Lower lobe of right lung (tissue), 2 donors: ENCODE measurements around the gene SLC6A11. TPM values are rescaled to one million over a fixed set of nuclear protein-coding genes. Genes with fewer than 3 reads are reported as not detected.

Experiments used
- ATAC-seq, 2 donors: fragments of 200-7000 bp; cut with Tn5 transposase; one replicate each; pipeline ENCODE4 v1.9.1; 2020 to 2022; ENCODE audit warnings: mild to moderate bottlenecking in 2 of 2, moderate library complexity in 2 of 2
- DNase-seq: peaks from one replicate; pipeline ENCODE4 v3.0.0-alpha.2; 2020
- H3K27ac ChIP-seq: fragments of 200-600 bp; one replicate; pipeline ENCODE4 v1.8.0; 2022
- H3K27me3 ChIP-seq: fragments of 200-600 bp; one replicate; pipeline ENCODE4 v1.8.0; 2022; ENCODE audit warnings: low read depth
- H3K36me3 ChIP-seq: fragments of 200-600 bp; one replicate; pipeline ENCODE4 v1.8.0; 2022; ENCODE audit warnings: mild to moderate bottlenecking
- H3K4me1 ChIP-seq: fragments of 200-600 bp; one replicate; pipeline ENCODE4 v1.8.0; 2022
- H3K4me3 ChIP-seq: fragments of 200-600 bp; one replicate; pipeline ENCODE4 v1.8.0; 2022; ENCODE audit warnings: mild to moderate bottlenecking
- H3K9me3 ChIP-seq: fragments of 200-600 bp; one replicate; pipeline ENCODE4 v1.8.0; 2022
- intact Hi-C: fragments of 100-400 bp; cut with DNase I; formaldehyde crosslinking; loops from one replicate; pipeline ENCODE4 v1.11.0; 2022
- total RNA-seq: library from RNA; stranded (reverse); fragmentation: NEBNext Ultra II Directional; extraction: Animal tissue kit (Norgen Biotek cat#: 25700); gene quantifications from one replicate; pipeline ENCODE4 v1.2.1, GENCODE V29; 2021
- TF ChIP-seq, protein P1 (sequence below): fragments of 200-600 bp; IDR thresholded peaks from one replicate; pipeline ENCODE4 v1.8.0; 2022; ENCODE audit warnings: antibody characterized with exemption, mild to moderate bottlenecking
- donor health status: DM: no; HTN: yes; CAD: no; lungs with severe emphysema.

The SLC6A11 gene
- total RNA-seq, 1 donor from 2014 or later, result not detected

DNA sequence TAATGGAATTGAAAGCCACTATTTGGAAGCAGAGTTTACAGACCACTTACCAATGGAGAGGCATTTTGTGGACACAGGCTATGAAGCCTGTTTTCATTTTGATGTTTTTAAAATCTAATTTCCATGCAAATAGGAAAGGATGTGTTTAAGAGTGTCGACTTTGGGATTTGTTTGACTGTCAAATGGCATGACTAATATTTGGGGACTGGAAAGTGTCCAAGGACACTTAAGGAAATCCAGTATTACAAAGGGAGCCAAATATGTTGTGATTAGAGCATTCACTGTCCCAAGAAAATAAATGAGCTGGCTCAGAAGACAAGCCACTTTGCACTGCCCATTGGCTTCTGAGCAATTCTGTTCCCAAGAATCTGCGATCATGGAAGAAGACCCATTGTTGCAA, 34.0 kb upstream of the SLC6A11 start:
- Histone ChIP-seq H3K4me3 (no peak overlapping the region), H3K27ac (no peak overlapping the region), H3K36me3 (no peaks in the 10 kb centered on the region), H3K27me3 (peaks cover 21% of the 10 kb centered on the region), H3K4me1 (no peaks in the 10 kb centered on the region), H3K9me3 (no peaks in the 10 kb centered on the region)
- TF ChIP-seq, protein P1, sequence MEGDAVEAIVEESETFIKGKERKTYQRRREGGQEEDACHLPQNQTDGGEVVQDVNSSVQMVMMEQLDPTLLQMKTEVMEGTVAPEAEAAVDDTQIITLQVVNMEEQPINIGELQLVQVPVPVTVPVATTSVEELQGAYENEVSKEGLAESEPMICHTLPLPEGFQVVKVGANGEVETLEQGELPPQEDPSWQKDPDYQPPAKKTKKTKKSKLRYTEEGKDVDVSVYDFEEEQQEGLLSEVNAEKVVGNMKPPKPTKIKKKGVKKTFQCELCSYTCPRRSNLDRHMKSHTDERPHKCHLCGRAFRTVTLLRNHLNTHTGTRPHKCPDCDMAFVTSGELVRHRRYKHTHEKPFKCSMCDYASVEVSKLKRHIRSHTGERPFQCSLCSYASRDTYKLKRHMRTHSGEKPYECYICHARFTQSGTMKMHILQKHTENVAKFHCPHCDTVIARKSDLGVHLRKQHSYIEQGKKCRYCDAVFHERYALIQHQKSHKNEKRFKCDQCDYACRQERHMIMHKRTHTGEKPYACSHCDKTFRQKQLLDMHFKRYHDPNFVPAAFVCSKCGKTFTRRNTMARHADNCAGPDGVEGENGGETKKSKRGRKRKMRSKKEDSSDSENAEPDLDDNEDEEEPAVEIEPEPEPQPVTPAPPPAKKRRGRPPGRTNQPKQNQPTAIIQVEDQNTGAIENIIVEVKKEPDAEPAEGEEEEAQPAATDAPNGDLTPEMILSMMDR, result no peak
- intact Hi-C loops, result no loop called here
- DNase-seq (no peak), ATAC-seq (no peak)

DNA sequence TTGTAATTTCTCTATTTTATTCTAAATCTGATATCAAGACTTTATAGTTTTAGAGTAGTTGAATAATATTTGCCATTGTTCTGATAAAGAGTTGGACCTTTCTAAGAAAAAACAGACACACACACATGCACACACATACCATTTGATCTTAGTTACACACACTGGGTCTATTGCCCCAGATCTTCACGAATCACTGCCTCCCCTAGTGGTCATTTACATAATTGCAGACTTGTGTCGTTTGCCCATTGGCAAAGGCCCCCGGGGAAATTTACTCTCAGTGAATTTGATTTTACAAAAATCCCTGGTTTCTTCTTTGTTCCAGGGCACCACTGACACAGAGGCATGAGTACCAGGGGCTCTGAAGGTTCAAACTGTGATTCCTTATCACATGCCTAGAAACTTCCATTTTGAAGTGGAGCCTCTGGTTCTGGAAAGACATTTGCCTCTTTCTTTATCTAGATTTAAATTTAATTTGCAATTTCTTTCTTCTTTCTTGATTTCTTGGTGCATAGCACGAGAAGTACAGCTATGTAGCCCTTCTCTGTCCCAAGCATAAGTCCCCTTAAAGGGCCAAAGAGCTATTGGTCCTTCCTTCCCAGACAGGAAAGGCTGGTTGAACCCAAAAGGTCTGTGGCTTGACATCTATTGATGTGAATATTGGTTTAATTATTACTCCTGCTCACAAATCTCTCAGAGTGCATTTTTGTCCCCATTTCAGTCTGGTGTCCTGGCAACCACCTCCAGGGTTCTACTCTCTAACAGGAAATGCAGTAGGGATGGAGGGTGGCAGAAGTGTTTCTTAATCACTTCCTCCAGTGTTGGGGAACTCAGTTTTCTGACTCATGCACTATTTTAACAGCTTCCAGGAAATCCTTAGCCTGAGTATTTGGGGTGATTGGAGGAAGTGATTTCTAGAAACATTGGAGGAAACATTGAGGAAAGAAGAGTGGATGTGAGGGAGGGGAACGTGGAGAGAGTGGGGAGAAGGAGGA, 32.4 kb upstream of the SLC6A11 start:
- Histone ChIP-seq H3K27me3 (peaks cover 22% of the 10 kb centered on the region), H3K4me3 (no peak overlapping the region), H3K36me3 (no peaks in the 10 kb centered on the region), H3K4me1 (no peaks in the 10 kb centered on the region), H3K9me3 (no peaks in the 10 kb centered on the region), H3K27ac (no peak overlapping the region)
- TF ChIP-seq, protein P1, result peak; percentile 74
- intact Hi-C loops, result no loop called here
- no peak for DNase-seq
- ATAC-seq, result peak; percentile 52 to 63

DNA sequence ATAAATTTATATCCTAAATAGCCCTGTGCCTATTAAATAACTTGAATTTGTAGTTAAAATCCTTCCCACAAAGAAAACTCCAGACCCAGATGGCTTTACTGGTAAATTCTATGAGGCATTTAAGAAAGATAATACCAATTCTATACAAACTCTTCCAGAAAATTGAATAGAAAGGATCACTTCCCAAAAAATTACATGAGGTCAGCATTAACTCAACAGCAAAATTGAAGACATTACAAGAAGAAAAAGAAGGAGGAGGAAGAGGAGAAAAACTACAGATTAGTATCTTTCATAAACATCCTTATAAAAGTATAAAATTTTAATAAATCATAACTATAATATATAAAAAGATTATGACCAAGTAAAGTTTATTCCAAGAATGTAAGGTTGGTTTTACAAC, 29.4 kb upstream of the SLC6A11 start:
- DNase-seq, result no peak
- H3K9me3 ChIP-seq, result no peaks in the 10 kb centered on the region
- H3K36me3 ChIP-seq, result no peaks in the 10 kb centered on the region
- intact Hi-C loops, result no loop called here
- H3K27ac ChIP-seq, result no peak overlapping the region
- H3K4me1 ChIP-seq, result no peaks in the 10 kb centered on the region
- no peak overlapping the region for H3K4me3 ChIP-seq
- no peak for ATAC-seq
- TF ChIP-seq, protein P1, result no peak
- H3K27me3 ChIP-seq, result peaks cover 21% of the 10 kb centered on the region

DNA sequence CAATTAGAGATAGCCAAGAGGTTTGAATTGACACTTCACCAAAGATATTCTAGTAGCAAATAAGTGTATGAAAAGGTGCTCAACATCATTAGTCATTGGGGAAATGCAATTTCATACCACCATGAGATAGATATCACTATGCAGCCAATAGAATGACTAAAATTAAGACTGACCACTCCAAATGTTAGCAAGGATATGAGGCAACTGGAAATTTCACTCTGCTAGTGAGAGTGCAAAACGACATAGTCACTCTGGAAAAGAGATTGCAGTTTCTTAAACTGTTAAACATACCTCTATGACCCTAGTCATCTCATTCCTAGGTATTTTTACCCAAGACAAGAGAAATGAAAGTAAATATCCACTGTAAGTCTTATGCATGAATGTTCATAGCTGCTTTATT, 27.6 kb upstream of the SLC6A11 start:
- H3K9me3 ChIP-seq, result no peaks in the 10 kb centered on the region
- no peaks in the 10 kb centered on the region for H3K4me1 ChIP-seq
- peaks cover 23% of the 10 kb centered on the region for H3K27me3 ChIP-seq
- TF ChIP-seq, protein P1, result no peak
- ATAC-seq, result no peak
- DNase-seq, result no peak
- no peak overlapping the region for H3K27ac ChIP-seq
- H3K36me3 ChIP-seq, result no peaks in the 10 kb centered on the region
- no peak overlapping the region for H3K4me3 ChIP-seq
- intact Hi-C loops, result no loop called here

DNA sequence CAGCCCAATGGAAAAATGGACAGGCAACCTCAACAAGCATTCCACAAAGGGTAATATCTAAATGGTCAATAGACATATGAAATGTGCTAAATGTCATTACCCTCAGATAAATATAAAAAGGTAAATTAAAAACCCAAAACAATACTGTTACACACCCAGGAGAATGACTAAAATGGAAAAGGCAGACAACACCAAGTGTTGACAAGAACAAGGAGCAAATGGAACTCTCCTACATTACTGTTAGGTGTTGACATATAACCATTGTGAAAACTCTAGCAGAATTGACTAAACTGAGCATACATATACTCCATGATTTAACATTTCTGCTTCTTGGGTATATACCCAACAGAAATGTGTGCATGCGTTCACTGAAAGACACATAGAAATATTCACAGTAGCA, 25.3 kb upstream of the SLC6A11 start:
- ATAC-seq (no peak), DNase-seq (no peak)
- Histone ChIP-seq H3K27me3 (peaks cover 17% of the 10 kb centered on the region), H3K27ac (no peak overlapping the region), H3K9me3 (no peaks in the 10 kb centered on the region), H3K36me3 (no peaks in the 10 kb centered on the region), H3K4me3 (no peak overlapping the region), H3K4me1 (no peaks in the 10 kb centered on the region)
- intact Hi-C loops, result no loop called here
- TF ChIP-seq, protein P1, result no peak
